NCI-H187 treated with DMSO at 0.1 percent for 48 hours (cell line): ENCODE measurements around the gene KCNMB1.

Experiments used
- DNase-seq: peaks from one replicate; lab custom pipeline; 2025; lab: John Stamatoyannopoulos, UW

KCNMB1 gene

DNA sequence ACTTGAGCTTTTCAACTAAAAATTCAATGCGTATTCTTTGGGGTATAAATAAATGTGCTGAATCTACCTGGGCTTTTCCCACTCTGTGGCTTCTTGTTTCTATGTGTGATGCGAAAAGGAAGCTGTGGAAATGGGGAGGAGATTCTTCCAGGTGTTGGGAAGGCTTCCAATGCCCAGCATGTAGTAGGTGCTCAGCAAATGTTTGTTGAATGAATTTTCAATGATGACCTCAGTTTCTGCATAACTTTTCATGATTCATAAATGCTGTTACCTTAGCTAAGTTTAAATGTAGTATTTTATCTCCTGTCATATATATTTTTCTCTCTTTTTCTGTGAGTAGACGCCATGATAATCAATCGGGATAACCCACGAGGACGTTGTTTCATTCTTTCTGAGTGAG is 25.6 kb upstream of the KCNMB1 start:
- no peak for DNase-seq

DNA sequence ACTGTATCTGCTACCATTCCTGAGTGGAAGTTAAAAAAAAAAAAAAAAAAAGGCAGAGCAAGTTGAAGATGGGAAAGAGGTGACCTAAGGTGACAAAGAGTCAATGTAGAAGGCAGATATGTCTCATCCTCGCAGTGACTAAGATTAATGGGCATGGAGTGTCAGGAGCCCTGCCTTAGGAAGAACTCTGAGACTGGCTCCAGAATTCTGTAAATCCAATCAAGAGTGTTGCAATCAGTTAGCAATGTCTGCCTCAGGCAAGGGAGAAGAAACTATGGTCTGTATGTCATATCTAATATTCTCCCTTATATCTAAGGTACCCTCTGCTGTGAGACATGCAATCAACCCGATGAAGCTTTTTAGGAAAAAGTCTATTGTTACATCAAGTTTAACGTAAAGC is 24.7 kb upstream of the KCNMB1 start:
- DNase-seq = no peak

GRCh38 chr5:170411100-170411499 is 21.9 kb upstream of the KCNMB1 start:
- DNase-seq = no peak

DNA sequence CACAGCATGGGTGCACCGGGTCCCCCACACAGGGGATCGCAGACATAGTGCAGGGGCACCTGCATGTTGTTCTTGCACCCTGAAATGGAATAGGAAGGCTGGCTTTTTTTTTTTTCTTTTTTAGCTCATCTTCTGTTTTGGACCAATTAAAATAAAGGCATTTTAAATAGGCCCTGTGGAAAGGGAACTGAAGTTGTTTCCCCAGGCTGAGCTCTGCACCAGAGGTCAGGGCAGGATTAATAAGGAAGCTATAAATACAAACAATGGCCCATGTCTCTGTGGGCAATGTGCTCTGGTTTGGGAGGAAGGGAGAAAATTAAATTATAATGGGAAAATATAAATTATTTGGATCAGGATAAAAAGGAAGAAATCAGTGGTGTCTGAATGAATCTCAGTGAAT is 21.2 kb upstream of the KCNMB1 start:
- DNase-seq = no peak

DNA sequence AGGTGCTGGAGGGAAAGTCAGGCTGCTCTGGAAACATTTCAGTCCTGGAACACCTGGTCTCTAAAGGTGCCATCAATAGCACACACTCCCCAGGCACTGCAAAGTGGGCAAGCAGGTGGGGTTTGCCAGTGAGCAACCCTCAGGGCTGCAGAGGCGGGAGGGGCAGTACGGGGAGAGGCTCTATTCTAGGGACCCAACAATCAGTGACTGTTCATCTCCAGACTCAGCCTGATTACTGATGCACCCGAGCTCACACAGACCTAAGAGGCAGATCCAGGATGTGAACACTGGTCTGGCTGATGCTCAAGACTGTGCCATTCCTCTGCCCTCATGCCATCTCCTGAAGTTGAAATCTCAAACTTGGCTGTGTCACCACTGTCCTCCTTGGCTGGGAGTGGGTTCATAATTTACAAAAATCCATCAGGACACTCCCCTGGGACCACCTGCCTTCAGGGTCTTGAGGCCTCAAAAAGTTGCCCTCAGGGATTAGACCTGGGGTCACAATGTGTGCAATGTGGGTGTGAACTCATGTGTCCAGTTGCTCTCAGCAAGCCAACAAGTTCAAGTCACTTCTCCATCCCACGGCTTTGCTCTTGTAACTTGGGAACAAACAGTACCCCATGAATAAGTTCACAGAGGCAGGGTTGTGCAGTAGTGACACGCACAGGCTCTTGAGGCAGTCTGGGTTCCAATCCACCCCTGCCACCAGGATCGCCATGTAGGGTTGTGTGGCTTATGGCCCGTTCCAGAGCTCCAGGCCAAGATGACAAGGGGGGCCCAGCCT is 19.9 kb upstream of the KCNMB1 start:
- no peak for DNase-seq

GRCh38 chr5:170408226-170408625 is 19.1 kb upstream of the KCNMB1 start:
- no peak for DNase-seq

- DNase-seq = no peak
These were observed 17.9 kb upstream of the KCNMB1 start for GRCh38 chr5:170407062-170407461.

DNA sequence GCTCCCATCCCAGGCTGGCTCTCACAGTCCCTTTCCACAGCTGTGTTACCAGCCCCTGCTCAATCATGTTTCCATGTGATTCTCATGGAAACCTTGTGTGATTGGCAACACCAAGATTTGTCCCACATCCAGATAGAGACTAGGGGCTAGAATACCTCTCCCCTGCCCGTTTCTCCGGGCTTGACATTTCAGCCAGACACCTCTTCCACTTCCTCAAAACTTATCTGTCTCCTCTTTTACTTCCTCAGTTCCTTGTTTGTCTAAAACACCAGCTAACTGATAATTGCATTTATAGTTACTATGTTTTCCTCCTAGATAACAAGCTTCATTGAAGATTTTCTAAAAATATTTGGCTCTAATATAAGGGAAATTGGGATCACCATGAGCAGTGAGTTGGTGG is 16.6 kb upstream of the KCNMB1 start:
- no peak for DNase-seq

- no peak for DNase-seq
These were observed 15.2 kb upstream of the KCNMB1 start for GRCh38 chr5:170404398-170404797.

- DNase-seq = no peak
These were observed 14.5 kb upstream of the KCNMB1 start for GRCh38 chr5:170403675-170404074.

DNA sequence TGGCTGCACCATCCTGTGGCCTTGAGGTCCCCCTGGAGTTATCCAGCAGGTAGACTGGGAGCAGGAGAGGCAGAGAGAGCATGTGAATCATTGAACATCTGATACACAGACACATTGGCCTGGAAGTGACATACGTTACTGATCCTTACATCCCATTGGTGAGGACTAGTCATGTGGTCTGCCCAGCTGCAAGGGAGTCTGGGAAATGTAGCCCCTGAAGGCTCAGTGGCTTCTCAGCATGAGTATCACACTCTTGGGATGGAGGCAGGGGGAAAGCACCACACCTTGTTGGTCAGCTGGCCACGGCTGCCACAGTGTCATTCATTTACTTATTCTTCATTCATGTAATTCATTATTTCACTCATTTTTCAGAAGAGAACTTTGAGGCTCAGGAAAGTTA is 13.3 kb upstream of the KCNMB1 start:
- no peak for DNase-seq

DNA sequence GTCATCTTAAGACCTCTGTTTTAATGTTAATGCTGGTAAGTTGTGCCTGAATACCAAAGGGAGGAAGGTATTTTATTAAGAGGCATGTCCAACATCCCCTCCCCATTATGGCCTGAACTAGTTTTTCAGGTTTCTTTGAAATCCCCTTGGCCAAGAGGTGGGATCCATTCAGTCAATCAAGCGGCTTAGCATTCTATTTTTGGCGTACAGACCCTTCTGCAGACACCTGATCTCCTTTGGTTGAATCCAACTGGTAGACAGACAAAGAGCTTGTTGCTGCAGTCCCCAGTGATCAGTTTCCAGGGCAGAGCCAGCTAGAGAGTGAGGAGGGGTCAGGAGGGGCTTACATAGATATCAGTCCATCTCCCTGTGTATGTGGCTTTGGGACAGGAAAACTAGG is 7.9 kb upstream of the KCNMB1 start:
- no peak for DNase-seq

DNA sequence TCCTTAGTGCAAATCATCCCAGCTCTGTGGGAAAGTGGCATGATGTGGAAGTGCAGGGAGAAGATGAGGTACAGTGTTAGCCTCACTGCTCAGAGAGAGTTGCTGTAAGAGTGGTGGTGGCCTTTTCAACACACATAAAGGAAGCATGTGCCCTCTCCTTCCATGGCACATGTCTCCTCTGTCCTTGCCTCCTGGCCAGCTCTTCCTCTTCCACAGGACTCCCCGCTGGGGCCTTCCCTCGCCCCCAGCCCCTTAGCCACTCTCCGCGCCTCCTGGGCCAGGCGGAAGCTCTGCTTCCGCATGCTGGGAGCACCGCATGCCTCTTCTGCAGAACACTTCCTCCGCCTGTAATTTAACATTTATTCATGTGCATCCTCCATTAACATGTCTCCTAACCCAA is 4.8 kb upstream of the KCNMB1 start:
- DNase-seq = peak; percentile 27

DNA sequence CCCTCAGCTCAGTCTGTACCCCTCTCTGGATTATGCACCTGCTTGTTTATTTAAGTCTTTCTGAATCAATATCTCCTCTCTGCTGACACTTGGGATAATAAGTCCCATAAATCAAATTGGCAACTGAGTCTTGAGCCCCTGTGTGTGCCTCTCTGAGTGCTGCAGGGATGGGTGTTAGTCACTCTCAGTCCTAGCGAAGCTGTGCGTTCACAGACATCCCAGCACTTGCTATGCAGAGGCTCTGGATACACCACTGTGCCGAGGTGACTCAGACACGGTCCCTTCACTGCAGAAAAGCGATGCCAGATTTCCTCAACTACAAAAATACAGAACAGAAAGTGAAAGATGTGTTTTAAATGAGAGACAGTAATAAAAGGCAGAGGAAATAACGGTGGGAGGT is 4.1 kb upstream of the KCNMB1 start:
- no peak for DNase-seq

- no peak for DNase-seq
These were observed 1.3 kb upstream of the KCNMB1 start for GRCh38 chr5:170390472-170390871.

DNA sequence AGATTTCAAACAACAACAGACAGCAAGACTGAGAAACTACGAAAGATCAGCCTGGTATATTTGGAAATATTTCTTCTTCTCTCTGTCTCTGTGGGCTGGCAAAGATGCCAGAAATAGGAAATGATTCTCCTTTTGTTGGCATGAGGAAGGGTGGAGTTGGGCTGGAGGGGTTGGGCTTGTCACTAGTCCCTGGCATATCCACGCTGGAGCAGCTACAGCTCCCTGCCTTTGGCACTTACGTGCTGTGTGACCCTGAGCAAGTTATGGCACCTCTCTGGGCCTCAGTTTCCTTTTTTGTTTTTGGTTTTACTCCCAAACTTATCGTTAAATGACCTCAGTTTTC is 354 bp upstream of the KCNMB1 start:
- DNase-seq = no peak

DNA sequence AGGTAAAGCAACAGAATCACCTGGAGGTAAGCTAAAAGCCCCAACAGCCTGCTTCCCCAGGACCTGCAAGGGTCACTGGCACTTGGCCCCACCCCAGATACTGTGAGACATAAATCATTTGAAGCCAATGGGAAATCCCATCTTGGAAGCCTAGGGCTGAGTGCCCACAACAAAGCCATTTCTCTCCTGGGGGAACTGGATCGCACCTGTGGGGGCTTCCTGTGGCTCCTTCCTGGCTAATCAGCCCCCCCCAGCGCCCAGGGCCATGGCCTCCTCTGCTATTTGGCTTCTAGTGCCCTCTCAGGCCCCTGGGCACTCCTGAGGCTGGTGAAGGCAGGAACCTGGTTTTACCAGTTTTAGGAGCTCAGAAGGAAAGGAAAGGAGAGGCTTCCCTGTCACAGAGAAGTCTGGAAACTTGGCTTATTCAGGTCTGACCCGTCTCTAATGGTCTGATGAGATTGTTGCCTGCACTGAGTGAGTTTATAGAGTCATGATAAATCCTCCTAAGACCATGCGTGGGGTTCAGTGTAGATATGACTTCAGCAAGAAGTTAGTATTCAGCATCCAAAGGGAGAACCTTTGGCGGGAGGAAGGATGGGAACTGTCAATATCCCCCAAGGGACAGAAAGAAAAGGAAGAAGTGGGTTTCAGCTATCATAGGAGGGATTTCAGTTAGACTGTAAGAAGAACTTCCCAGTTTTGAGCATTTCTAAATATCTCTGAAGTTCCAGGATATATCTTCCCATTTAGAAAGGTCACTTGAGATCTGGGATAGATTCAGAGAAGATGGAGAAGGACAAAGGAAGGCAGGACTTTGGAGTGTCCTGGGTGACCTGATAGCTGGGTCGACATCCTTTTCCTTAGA is 1.2 kb downstream of the KCNMB1 start:
- no peak for DNase-seq

- no peak for DNase-seq
These were observed 2.3 kb downstream of the KCNMB1 start for GRCh38 chr5:170386743-170387395.

DNA sequence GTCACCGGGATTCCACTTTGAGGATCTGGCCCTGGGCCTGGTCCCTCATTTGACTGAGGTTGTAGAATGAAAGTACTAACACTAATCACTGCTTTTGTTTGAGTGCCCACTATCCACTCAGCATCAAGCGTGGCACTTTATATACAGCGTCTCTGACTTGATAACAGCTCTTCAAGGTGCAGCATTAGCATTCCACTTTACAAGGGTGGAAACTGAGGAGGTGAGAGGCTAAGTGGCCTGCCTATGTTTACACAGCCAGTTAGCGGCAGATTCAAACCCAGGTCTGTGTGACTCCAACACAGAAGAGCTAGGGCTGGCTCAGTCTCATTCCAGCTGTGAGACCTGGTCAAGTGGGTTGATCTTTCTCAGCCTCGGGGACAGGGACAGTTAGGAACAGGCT is 5.9 kb downstream of the KCNMB1 start:
- no peak for DNase-seq

DNA sequence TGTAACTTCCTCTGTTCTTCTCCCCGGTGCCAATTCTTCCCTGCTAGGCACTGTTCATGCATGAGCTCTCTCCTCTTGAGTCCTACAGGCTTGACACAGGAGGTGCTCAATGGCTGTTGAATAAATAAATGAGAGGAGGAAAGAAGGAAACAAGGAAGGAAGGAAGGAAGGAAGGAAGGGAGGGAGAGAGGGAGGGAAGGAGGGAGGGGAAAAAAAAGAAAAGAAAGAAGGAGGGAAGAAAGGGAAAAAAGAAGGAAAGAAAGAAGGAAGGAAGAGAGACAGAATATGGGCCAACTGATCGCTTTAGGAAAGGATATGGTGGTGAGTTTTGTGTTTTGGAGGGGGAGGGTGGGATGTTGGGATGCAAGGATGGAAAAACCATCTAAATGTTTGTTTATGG is 6.4 kb downstream of the KCNMB1 start:
- no peak for DNase-seq

GRCh38 chr5:170380361-170380951 is 8.7 kb downstream of the KCNMB1 start:
- DNase-seq = no peak

DNA sequence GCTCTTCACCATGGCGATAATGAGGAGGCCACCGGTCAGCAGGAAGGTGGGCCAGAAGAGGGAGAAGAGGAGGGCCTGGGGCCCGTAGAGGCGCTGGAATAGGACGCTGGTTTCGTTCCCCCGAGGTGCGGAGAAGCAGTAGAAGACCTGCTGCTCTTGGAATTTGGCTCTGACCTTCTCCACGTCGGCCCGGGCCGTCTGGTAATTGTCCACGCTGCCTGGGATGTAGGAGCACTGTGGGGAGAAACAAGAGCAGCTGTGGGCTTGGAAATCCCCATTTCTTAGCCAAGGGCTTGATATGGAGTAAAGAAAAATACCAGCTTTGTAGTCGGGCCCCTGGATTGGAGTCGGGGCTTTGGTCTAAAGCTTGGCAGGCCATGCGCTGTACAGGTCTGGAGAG is 10.4 kb downstream of the KCNMB1 start:
- DNase-seq = no peak

DNA sequence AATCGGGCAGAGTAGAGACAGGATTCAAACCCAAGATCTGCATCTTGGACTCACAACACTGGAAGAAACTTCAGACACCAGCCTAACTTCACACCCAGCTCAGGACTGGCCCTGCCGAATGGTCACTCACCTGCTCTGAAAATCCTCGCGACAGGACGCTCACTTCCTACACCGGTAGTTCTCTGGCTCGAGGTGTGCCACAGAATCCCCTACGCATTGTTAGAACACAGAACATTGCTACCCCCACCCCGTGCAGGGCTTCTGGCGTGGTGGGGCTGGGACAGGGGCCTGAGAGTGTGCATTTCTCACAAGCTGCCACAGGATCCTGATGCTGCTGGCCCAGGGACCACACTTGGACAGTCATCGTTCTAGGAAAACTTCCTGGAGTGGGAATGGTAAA is 12.1 kb downstream of the KCNMB1 start:
- no peak for DNase-seq
